ENCODE measurements around the gene ANO10. TPM values are rescaled to one million over a fixed set of nuclear protein-coding genes. Genes with fewer than 3 reads are reported as not detected.

ANO10 gene
- polyA plus RNA-seq, 3 donors: 32.4 to 41.3 (median 38.8) TPM

DNA sequence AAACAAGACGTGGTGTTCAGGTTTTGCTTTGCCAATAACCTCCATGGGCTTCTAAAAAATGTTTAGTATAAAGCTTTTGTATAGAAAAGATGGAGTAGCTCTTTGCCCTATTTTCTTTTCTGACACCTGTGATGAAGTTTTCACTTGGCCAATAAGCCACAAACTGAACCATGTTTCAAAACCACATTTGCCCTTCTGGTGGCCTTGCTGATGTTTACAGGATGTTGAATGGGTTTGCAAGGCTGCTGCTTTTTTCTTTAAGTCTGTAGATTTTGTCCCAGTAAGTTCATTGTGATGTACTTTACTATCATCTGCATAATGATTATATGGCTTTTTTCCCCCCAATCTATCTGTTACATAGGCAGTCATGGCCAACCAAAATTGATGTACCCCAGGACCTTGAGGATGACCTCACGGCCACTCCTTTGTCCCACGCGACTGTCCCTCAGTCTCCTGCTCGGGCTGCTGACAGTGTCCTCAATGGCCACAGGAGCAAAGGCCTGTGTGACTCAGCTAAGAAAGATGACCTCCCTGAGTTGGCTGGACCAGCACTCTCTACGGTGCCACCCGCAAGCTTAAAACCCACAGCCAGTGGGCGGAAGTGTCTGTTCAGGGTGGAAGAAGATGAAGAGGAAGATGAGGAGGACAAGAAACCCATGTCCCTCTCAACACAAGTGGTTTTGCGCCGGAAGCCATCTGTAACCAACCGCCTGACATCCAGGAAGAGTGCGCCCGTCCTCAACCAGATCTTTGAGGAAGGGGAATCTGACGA is 274.6 kb downstream of the ANO10 start:
- DNase-seq (ENCODE audit: extremely low read depth in 1 of 11, low read depth in 9 of 11, low spot score in 4 of 11): no peak

DNA sequence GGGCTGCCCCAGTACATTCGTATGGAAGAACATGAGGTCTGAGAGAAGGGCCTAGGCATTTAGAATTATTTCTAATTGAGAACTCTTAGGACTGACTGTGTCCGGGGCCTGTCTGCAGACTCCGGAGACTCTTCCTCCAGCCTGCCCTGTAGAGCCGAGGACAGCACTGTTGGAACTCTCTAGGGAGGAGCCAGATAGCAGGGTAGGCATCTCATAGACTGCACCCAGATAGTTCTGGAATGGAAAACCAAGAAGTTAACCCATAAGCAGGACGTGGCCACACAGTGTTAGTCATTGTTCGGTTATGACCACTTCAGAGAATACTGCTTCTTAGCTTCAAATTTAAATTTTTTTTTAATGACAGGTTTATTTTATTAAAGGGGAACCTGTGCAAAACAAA is 275.9 kb downstream of the ANO10 start:
- DNase-seq (ENCODE audit: extremely low read depth in 1 of 11, low read depth in 9 of 11, low spot score in 4 of 11): no peak

DNA sequence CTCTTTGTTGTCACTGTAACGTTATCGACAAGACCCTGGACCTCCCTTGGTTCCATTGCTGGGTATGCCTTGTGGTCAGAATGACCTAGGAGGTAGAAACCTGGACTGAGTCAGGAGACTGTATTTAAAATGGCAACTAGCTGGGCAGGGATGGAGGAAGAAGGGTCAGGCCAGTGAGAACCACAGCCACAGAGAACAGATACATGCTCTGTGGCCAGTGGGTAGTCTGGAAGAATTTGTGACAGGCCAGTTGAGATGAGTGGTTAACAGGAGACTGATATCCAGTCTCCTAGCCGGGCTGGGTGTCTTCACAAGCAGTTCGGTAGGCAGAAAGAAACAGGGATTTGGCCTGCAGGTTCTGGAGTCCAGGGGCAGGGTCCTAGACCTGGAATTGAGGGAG is 276.6 kb downstream of the ANO10 start:
- no peak for DNase-seq (ENCODE audit: extremely low read depth in 1 of 11, low read depth in 9 of 11, low spot score in 4 of 11)

DNA sequence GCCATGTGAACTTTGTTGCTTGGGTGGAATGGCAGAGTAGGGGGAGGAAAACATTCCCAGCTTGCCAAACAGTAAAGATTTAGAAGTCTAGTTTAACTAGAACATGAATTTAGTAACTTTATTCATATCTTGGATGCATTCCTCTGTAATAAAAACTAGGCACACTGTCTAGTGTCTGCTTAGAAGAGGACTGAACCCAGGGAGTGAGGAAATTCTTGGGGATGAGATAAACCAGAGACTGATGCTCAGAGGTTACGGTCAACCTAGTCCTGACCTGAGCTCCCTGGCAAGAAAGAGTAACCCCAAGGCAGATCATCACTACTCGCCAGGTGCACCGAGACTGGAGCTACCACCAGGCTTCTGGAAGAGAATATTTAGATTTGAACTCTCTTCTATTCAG is 277.3 kb downstream of the ANO10 start:
- no peak for DNase-seq (ENCODE audit: extremely low read depth in 1 of 11, low read depth in 9 of 11, low spot score in 4 of 11)

DNA sequence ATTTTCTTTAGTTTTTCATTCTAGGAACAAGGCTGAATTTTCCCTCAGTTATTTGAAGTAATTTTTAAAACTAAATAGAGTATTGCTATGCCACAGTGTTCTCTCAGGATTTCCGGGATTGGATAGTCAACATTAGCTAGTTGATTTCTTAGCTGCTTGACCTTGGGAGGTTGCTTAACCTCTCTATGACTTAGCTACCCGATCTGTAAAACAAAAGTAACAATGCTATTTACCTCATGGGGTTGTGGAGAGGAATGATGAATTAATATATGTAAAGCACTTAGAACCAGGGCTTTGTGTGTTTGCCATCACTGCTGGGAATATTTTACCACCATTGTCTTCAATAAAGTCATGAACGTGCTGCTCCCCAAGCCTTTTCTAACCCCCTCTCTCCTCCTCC is 278.0 kb downstream of the ANO10 start:
- no peak for DNase-seq (ENCODE audit: extremely low read depth in 1 of 11, low read depth in 9 of 11, low spot score in 4 of 11)

DNA sequence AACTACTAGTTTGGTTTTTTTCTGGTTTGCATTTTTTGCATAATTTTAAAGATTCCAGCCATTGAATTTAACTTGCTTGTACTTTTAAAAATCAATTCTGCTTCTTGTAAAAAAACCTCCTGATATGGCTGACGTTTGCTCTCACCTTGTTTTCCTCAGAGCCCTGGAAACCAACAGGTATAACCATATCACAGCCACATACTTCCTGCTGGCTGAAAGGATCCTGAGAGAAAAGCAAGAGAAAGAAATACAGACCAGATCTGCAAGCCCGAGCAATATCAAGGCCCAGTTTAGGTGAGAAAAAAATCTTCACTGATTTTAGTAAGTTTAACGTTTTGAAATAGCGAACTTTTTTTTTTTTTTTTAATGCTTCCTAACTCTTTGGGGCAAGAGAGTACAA is 278.6 kb downstream of the ANO10 start:
- no peak for DNase-seq (ENCODE audit: extremely low read depth in 1 of 11, low read depth in 9 of 11, low spot score in 4 of 11)

DNA sequence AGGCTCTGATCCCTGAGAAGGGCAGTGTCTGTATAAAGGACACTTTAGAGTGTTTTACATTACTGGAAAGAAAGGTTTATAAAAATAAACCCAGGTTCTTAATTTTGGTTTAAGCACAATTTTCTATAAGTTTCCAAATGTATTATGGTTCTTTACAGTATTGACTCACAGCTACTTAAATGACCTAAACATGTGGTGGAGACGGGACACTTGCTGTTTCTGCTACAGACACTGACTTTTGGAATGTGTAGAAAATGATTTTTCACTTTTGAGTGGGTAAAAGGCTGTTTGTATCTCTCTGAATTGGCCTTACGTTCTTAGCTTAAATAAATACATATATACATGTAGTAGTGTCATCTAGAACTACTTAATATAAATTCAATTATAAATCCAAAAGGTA is 280.0 kb downstream of the ANO10 start:
- DNase-seq (ENCODE audit: extremely low read depth in 1 of 11, low read depth in 9 of 11, low spot score in 4 of 11): no peak

DNA sequence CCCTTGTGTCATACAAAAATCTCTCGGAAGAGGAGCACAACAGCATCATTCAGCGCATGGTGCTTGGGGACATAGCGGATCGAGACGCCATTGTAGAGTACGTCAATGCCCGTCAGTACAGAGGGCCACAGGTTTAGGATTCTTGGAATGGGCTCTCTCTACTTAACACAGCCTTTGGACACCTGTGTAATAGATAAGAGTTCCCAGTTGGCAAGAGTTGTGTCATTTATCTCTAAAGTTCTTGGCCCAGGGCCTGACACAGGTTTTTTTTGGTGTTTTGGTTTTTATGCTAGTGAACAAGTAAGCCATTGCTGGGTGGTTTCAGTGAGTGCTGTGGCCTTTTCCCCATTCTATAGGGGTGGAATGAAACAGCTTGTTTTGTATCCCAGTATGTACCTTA is 281.4 kb downstream of the ANO10 start:
- no peak for DNase-seq (ENCODE audit: extremely low read depth in 1 of 11, low read depth in 9 of 11, low spot score in 4 of 11)

DNA sequence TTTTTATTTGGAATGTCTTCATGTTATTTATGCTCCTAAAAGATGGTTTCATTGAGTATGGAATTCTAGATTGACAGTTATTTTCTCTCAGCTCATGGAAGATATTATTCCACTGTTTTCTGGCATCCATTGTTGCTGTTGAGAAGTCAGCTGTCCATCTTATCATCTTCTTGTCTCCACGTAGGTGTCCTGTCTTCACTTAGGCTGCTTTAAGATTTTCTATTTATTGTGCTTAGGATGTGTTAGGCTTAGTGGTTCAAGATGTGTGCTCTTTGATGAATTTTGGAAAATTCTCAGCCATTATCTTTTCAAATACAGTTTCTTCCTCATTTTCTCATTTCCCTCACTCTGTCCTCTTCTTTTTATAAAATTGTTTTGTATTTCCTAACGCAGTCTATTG is 283.5 kb downstream of the ANO10 start:
- no peak for DNase-seq (ENCODE audit: extremely low read depth in 1 of 11, low read depth in 9 of 11, low spot score in 4 of 11)

DNA sequence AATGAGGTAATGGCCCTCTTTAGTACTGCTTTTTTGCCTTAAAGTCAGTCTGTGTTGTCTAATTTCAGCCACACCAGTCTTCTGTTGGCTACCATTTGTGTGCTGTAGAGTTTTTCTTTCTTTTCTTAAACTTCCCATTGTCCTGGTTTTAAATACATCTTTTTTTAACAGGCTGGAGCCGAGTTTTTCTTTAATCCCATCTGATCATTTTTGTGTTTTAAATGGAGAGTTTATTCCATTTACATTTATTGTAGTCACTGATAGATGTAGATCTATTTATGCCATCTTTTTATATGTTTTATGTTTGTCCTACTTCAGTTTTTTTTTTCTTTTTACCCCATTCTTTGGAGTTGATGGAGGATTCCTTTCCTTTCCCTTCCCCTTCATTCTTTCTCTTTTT is 286.0 kb downstream of the ANO10 start:
- no peak for DNase-seq (ENCODE audit: extremely low read depth in 1 of 11, low read depth in 9 of 11, low spot score in 4 of 11)

DNA sequence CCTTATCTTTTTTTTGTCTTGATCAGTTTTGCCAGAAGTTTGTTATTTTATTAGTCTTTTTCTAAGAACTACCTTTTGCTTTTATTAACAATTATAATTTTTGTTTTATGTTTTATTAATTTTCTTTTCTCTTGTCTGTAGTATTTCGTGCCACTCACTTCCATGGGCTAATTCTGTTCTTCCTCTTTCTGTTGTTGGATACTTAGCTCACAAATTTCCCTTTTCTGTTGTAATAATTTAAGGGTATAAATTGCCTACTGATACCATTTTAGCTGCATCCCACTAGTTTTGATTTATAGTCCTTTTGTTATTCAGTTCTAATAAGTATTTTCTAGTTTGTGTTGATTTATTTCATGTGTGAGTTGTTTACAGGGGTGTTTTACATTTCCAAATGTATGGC is 286.8 kb downstream of the ANO10 start:
- DNase-seq (ENCODE audit: extremely low read depth in 1 of 11, low read depth in 9 of 11, low spot score in 4 of 11): no peak

DNA sequence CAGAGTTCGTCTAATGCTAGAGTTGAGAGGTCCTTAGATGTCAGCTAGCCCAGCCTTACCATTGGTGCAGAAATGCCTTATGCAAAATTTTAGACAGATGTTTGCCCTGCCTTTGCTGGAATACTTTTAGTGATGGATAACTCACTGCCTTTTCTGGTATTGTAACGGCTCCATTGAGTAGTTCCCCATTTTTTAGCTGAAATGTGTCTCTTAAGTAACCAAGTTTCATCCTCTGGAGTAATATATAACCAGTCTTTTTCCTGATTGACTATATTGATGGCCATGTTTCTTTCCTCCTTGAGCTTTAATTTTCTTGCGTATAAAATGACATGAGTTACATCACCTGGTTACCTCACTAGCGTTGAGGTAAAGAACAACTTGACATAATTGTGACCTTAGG is 290.4 kb downstream of the ANO10 start:
- DNase-seq (ENCODE audit: extremely low read depth in 1 of 11, low read depth in 9 of 11, low spot score in 4 of 11): no peak

DNA sequence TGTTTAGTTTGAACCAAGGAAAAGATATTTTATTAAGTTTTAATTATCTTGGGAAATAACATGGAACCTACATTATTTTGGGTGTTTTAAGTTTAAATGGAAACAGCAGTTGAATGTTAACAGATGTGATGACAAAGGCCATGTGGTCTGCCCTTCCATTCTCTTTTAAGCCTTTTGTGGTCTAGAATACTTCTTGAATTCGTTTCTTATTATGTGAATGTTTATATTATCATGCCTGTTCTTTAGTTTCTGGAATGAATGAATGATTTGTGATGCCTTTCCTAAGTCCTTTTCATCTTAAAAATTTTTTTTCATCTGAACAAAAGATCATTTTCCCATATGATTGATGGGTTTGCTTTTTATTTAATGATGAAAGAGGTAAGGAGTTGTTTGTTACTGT is 290.8 kb downstream of the ANO10 start:
- DNase-seq (ENCODE audit: extremely low read depth in 1 of 11, low read depth in 9 of 11, low spot score in 4 of 11): no peak

DNA sequence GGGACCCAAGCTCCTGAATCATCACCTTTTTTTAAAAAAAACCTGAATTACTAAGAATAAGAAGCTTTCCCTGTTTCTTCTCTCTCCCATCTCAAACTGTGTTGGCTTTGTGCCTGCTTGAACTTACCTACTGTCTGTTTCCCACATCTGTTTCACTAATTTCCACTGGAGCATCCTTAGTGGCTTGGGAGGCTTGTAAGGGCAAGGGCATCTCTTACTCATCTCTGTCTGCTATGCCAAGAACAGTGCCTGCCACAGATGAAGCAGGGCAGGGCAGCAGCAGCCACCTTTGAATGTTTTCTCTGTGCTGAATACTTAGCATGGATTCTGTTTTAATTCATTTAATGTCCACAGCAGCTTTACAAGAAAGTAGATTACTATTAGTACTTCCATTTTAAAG is 293.2 kb downstream of the ANO10 start:
- DNase-seq (ENCODE audit: extremely low read depth in 1 of 11, low read depth in 9 of 11, low spot score in 4 of 11): no peak

DNA sequence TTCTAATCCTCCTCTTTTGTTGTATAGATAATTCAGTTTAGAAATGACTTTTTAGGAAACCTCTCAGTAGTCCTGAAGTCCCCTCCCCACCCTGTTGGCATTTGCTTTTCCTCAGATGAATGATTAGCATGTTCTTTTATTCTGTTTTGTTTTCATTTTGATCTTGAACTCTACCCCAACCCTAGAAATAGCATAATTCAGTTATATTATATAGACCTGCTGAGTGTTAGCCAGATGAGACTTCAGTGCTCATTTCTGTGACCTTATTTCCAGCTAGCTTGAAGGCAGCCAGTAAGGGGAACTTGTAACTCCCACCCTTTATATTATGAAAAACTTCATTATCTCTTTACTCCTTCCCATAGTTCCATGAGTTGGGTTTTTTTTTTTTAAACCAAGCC is 294.2 kb downstream of the ANO10 start:
- no peak for DNase-seq (ENCODE audit: extremely low read depth in 1 of 11, low read depth in 9 of 11, low spot score in 4 of 11)

DNA sequence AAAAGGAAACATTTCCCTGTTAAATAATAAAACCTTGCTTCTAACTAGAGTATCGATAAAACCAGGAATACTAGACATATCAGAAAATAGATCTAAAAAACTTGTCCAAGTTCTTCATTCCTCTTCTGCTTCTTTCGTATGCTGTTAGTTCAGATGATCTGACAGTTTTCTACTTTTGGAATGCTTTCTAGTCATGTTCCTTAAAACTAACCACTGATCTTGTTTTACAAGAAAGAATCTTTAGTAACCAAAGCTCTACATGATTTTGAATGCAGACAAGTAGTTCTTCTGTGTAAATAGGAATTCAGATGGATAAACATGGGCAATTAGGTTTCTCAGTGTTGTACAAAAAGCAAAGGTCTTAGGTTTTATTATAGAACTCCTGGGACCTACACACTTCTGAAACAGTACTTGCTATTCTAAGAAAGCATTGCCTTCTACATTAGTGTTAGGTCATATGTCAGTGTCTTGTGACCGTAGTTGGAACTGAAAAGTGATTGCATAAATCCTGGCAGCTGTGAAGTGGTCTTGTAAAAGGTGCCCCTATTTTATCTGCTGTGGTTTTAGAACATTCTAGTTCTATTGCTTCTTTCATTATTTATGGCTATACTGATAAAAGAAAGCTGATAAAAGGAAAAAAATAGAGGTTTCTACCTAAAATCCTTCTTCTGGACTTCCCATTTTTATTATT is 294.8 kb downstream of the ANO10 start:
- DNase-seq (ENCODE audit: extremely low read depth in 1 of 11, low read depth in 9 of 11, low spot score in 4 of 11): no peak

DNA sequence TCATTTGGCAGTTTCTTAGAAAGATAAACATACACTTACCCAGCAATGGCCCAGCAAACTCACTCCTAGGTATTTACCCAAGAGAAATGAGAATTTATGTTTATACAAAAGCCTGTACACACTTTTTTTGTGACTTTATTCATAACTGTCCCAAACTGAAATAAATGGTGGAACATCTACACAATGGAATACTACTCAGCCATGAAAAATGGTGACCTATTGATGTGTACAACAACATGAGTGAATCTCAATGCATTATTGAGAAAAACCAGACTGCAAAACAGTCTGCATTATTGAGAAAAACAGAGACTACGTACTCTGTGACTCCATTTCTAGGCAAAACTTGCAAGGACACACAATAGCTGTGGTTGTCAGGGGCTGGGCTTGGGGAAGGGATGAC is 298.3 kb downstream of the ANO10 start:
- DNase-seq (ENCODE audit: extremely low read depth in 1 of 11, low read depth in 9 of 11, low spot score in 4 of 11): no peak

DNA sequence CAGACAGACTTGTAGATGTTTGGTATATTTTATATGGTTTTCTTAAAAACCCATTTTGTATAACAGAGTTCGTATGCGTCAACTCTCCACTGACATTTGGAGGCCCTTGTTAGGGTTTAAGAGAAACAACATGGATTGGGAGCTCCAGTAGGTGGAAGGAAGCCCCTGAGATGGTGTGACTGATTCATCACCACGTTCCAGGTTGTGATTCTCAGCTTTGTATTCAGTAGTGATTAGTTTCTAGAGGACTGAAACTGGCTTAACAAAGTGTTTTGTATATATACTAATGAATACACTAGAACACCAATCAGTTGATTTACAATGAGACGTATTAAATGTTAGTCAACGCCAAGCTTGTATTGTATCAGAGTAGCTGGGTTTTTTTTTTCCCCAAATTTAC is 301.5 kb downstream of the ANO10 start:
- no peak for DNase-seq (ENCODE audit: extremely low read depth in 1 of 11, low read depth in 9 of 11, low spot score in 4 of 11)

DNA sequence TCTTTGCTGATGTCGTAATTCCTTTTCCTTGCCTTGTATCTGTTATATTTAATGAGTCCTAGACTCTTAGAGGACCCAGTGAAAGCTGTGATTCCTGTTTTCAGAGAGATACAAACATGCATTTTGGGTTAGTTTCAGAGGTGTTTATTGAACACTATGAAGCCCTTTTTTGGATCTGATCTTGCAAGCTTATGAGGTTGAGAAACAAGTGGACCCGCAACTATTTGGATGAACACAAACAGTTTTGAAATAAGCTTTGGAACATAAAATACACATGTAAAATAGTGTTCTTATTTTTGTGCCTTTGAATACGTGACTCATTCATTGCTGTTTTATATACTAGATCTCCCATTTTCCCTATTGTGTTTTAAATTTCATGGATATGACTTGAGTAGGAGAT is 302.0 kb downstream of the ANO10 start:
- no peak for DNase-seq (ENCODE audit: extremely low read depth in 1 of 11, low read depth in 9 of 11, low spot score in 4 of 11)

DNA sequence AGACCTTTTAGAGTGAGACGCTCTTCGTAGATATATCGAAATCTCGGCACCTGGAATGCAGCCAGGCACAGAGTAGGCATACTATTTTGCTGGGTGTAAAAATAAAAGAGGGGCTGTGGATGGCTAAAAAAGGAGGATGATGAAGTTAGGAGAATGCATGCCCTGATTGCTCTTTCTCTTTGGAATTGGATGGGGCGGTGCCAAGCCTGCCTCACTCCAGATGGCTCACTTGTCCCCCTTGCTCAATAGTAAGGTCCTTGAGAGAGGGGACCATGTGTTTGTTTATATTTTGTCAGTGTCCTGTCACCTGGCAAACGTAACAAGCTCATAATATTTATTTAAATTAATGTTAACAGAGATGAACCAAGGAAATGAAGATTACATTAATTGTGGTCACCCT is 302.4 kb downstream of the ANO10 start:
- no peak for DNase-seq (ENCODE audit: extremely low read depth in 1 of 11, low read depth in 9 of 11, low spot score in 4 of 11)
